Osteoblast (primary cell): ENCODE measurements around the gene TKT. TPM values are rescaled to one million over a fixed set of nuclear protein-coding genes. Genes with fewer than 3 reads are reported as not detected.
A peak's percentile ranks its signal among the peaks of the same experiment; 100 is the strongest.

Source experiments
- DNase-seq: peaks from one replicate; pipeline ENCODE4 v3.0.0; 2011; ENCODE audit warnings: low spot score, mixed read lengths; ENCODE audit not compliant: insufficient read length; ENCODE audit errors: missing footprints
- H2AFZ ChIP-seq: 2 replicates; pipeline ENCODE4 v1.6.0; 2011; ENCODE audit warnings: mild to moderate bottlenecking, low read length
- H3K27ac ChIP-seq: 2 replicates; pipeline ENCODE4 v1.5.1; 2011; ENCODE audit warnings: mild to moderate bottlenecking, low read depth, low read length, moderate library complexity
- H3K27me3 ChIP-seq: 2 replicates; pipeline ENCODE4 v1.6.0; 2012; ENCODE audit warnings: mild to moderate bottlenecking, control low read depth, inconsistent platforms, low read length, moderate library complexity; ENCODE audit not compliant: insufficient read depth
- H3K36me3 ChIP-seq: 2 replicates; pipeline ENCODE4 v1.5.1; 2011; ENCODE audit warnings: mild to moderate bottlenecking, low read length, control low read depth, moderate library complexity; ENCODE audit not compliant: insufficient read depth
- H3K4me1 ChIP-seq: 2 replicates; pipeline ENCODE4 v1.5.1; 2011; ENCODE audit warnings: mild to moderate bottlenecking, low read length, control low read depth, moderate library complexity; ENCODE audit not compliant: insufficient read depth
- H3K4me2 ChIP-seq: 2 replicates; pipeline ENCODE4 v1.6.0; 2011; ENCODE audit warnings: mild to moderate bottlenecking, low read length; ENCODE audit not compliant: insufficient read depth
- H3K4me3 ChIP-seq: fragments of 200-600 bp; sonication (generic); 3 replicates; pipeline ENCODE4 v1.5.1; 2012; ENCODE audit warnings: mild to moderate bottlenecking, low read length, inconsistent platforms; ENCODE audit not compliant: insufficient read depth
- H3K79me2 ChIP-seq: 2 replicates; pipeline ENCODE4 v1.6.0; 2012; ENCODE audit warnings: mild to moderate bottlenecking, low read length, control low read depth, inconsistent platforms; ENCODE audit not compliant: insufficient read depth
- H3K9me3 ChIP-seq: 2 replicates; pipeline ENCODE4 v1.5.1; 2011; ENCODE audit warnings: low read depth, low read length, control low read depth
- H4K20me1 ChIP-seq: 2 replicates; pipeline ENCODE4 v1.6.0; 2012; ENCODE audit warnings: mild to moderate bottlenecking, low read length, control low read depth; ENCODE audit not compliant: insufficient read depth
- total RNA-seq: library from RNA; depleted of rRNA; stranded (reverse); fragments of >200 nt; gene quantifications from 2 replicates; pipeline ENCODE4 v1.2.3, GENCODE V29; 2012
- TF ChIP-seq, protein P1 (sequence below): IDR thresholded peaks from 2 replicates; pipeline ENCODE4 v1.5.1; 2011; ENCODE audit warnings: mild to moderate bottlenecking, low read depth, low read length, moderate library complexity; ENCODE audit errors: extremely low read depth

Gene TKT
- total RNA-seq, 1 donor = 453 TPM

DNA sequence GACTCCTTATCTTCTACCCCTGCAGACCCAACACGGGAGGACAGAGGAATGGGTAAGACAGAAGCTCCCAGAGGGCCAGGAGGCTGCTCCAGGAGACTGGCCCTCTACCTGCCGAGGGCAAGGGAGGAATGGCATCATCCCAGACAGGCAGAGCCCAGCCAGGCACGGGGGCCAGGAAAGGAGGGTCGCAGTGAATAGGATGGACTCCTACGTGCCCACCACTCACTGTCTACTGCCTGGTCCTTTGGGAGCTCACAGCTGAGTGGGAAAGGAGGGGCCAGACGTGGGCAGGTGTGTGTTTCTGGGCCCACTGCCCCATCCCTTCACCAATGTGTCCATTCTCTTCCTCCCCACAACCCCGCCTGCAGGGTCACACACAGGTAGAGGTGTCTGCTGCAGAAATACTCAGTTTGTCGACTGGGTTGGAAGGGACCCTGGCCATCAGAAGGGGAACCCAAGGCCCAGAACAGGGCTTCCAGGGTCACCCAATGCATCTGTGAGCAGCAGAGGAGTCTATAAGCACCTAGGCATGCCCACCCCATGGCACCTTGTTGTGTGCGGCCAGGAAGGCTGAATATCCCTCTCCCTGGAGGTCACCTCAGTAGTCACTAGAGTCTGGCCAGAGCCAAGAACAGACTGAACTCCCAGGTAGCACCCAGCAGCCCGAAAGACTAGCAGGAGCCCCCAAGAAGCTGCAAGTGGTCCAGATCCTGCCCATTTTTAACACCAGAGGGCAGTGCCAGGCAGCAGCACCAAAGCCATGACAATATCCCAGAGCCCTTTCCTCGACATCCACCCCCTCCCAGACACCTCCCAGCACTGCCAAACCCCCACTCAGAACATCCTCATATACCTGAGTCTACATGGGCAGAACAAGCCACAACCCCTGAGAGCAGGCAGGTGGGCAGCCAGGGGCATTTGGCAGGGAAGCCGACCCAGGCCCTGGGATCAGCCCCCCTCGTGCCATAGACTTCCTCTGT lies 24.0 kb downstream of the TKT start:
- Histone ChIP-seq H3K4me3 (no peak overlapping the region), H3K4me2 (no peak overlapping the region), H2AFZ (no peak overlapping the region), H3K27me3 (no peaks in the 10 kb centered on the region), H3K79me2 (peaks cover 47% of the 10 kb centered on the region), H3K4me1 (peaks cover 13% of the 10 kb centered on the region), H3K27ac (peak overlapping the region; percentile 4), H3K9me3 (no peaks in the 10 kb centered on the region), H4K20me1 (peaks cover 16% of the 10 kb centered on the region), H3K36me3 (peaks cover 97% of the 10 kb centered on the region)
- TF ChIP-seq, protein P1, sequence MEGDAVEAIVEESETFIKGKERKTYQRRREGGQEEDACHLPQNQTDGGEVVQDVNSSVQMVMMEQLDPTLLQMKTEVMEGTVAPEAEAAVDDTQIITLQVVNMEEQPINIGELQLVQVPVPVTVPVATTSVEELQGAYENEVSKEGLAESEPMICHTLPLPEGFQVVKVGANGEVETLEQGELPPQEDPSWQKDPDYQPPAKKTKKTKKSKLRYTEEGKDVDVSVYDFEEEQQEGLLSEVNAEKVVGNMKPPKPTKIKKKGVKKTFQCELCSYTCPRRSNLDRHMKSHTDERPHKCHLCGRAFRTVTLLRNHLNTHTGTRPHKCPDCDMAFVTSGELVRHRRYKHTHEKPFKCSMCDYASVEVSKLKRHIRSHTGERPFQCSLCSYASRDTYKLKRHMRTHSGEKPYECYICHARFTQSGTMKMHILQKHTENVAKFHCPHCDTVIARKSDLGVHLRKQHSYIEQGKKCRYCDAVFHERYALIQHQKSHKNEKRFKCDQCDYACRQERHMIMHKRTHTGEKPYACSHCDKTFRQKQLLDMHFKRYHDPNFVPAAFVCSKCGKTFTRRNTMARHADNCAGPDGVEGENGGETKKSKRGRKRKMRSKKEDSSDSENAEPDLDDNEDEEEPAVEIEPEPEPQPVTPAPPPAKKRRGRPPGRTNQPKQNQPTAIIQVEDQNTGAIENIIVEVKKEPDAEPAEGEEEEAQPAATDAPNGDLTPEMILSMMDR = peak; percentile 17
- peak; percentile 76 for DNase-seq

DNA sequence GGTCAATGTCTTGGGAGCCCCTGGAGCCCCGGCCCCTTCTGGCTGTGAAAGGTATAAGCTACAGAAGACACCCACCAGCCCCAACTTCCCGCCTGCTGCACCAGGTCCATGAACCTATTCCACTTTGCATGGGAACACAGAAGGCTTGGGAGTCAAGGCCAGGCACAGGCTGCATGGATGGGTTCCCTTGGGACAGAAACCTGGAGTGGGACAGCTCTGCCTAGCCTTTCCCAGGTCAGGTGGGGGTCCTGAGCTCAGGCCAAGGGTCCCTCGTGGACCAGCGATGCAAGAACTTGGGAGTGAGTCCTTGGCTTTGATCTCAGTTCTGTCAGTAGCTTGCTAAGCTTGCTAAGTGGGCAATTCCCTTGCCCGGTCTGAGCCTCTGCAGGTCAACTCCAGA lies 25.0 kb downstream of the TKT start:
- H3K36me3 ChIP-seq = peaks cover 99% of the 10 kb centered on the region
- H3K4me3 ChIP-seq = no peak overlapping the region
- no peak overlapping the region for H3K27ac ChIP-seq
- no peaks in the 10 kb centered on the region for H3K9me3 ChIP-seq
- H3K4me2 ChIP-seq = no peak overlapping the region
- TF ChIP-seq, protein P1 = no peak
- H3K79me2 ChIP-seq = peaks cover 37% of the 10 kb centered on the region
- DNase-seq = peak; percentile 68
- peaks cover 16% of the 10 kb centered on the region for H4K20me1 ChIP-seq
- H3K27me3 ChIP-seq = no peaks in the 10 kb centered on the region
- H3K4me1 ChIP-seq = peaks cover 3% of the 10 kb centered on the region
- H2AFZ ChIP-seq = no peak overlapping the region

DNA sequence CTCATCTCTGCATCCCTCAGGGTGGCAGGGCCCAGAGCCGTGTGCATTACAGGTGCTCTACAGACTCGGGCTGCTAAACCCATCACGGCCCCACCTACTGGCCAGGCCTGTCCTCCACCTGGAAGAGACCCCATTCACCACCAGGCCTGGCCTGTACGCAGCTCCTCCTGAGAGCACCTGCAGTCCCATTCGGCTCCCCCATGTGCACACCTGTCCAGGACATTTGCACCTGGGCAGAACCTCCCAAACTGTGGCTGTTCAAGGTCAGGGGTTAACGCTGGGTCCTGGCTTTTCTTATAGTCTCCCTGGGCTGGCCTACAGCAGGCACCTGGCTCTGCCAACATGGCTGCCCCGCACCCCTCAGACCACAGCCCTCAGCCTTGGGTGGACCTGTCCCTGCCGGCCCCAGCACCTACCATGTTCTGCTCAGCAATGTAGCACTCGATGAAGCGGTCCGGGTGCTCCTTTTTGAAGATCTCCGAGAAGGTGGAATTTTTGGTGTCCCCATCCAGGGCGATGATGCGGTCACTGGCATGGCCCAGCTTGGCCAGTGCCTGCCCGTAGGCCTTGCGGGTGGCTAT lies 25.7 kb downstream of the TKT start:
- H3K27me3 ChIP-seq = no peaks in the 10 kb centered on the region
- no peak overlapping the region for H3K4me2 ChIP-seq
- TF ChIP-seq, protein P1 = no peak
- peaks cover 30% of the 10 kb centered on the region for H3K79me2 ChIP-seq
- H3K4me1 ChIP-seq = no peaks in the 10 kb centered on the region
- peaks cover 99% of the 10 kb centered on the region for H3K36me3 ChIP-seq
- H4K20me1 ChIP-seq = peaks cover 16% of the 10 kb centered on the region
- H2AFZ ChIP-seq = no peak overlapping the region
- peak; percentile 65 for DNase-seq
- no peak overlapping the region for H3K4me3 ChIP-seq
- H3K9me3 ChIP-seq = no peaks in the 10 kb centered on the region
- no peak overlapping the region for H3K27ac ChIP-seq

DNA sequence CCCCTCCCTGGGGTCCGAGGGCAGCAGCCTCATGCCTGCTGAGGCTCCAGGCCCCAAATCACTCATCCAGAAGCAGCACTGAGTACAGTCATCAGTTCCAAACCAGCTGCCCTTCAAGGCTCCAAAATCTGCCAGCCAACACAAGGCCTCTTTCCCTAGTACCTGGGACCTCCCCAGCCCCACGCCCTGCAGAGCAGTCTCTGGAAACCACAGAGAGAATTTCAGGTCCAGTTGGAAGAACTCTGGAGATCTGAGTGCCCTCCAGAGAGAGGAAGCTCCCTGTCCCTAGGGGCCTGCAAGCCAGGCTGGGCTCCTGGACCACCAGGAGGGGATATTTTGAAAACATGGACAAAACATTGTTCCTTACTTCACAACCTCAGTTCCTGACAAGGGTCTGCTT lies 26.2 kb downstream of the TKT start:
- no peak overlapping the region for H3K27ac ChIP-seq
- no peak overlapping the region for H2AFZ ChIP-seq
- H3K79me2 ChIP-seq = peaks cover 26% of the 10 kb centered on the region
- no peaks in the 10 kb centered on the region for H3K27me3 ChIP-seq
- H3K4me3 ChIP-seq = no peak overlapping the region
- no peak overlapping the region for H3K4me2 ChIP-seq
- no peaks in the 10 kb centered on the region for H3K9me3 ChIP-seq
- TF ChIP-seq, protein P1 = no peak
- no peak for DNase-seq
- H3K4me1 ChIP-seq = no peaks in the 10 kb centered on the region
- H3K36me3 ChIP-seq = peaks cover 100% of the 10 kb centered on the region
- H4K20me1 ChIP-seq = peaks cover 16% of the 10 kb centered on the region
